DND-41 (cell line): ENCODE measurements around the gene CCL5.

Experiments used
- CTCF ChIP-seq: IDR thresholded peaks from 2 replicates; pipeline ENCODE4 v1.5.1; 2012; ENCODE audit warnings: borderline replicate concordance, low read length, moderate library complexity, mild to moderate bottlenecking; ENCODE audit not compliant: poor library complexity, severe bottlenecking; ENCODE audit errors: extremely low read depth
- EZH2 ChIP-seq: IDR thresholded peaks from 3 replicates; pipeline ENCODE4 v1.6.1; 2012; ENCODE audit warnings: borderline replicate concordance, low read depth, mild to moderate bottlenecking, moderate library complexity, low read length, inconsistent platforms; ENCODE audit not compliant: severe bottlenecking

GRCh38 chr17:35846055-35846809, 33.9 kb downstream of the CCL5 start:
- TF ChIP-seq CTCF (no peak), EZH2 (no peak)
